GM19035 (cell line): Measurements from ENCODE around the gene LAS1L.
"Not testable (repeated sequence)": the region's sequence is repeated elsewhere in the genome, so short reads cannot be mapped to it uniquely, and the experiment has no call there.

Source experiments
- ATAC-seq: cut with Tn5 transposase; IDR thresholded peaks from one replicate; pipeline ENCODE4 v1.9.1; 2021; ENCODE audit not compliant: unreplicated experiment

Gene LAS1L

DNA sequence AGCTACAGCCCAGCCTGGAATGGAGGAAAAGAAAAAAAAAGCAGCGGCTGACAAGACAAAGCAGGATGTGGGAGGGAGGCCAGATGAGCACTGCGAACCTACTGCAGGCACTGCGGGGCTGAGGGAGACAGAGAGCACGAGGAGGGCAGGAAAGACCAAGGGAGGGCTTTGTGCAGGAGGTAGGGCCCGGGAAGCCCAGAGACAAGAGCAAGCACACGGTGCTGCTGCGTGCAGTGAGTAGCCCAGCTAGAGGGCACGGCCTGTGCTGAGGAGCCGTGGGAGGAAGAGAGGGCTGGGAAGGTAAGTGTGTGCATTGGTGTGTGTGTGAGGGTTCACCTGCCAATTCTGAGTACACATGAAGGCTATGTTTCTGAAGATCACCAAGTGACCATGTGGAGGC, 15.6 kb downstream of the LAS1L start:
- not testable (repeated sequence) for ATAC-seq

DNA sequence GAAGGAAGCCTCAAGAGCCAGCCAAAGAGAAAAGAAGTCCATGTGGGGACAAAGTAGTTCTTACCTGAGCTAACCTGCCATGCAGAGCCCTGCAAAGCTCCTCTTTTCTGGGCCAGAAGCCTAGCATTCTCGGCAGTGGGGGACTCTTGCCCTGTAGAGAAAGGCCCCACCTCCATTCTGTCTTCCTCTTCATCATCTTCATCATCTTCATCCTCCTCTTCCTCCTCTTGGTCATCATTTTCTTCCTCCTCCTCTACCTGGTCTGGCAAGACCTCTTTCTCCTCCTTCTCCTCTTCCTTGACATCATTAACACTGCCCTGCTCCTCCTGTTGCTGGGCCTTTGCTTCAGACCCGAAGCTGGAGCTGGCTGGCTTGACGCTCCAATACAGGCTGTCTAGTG, 16.7 kb downstream of the LAS1L start:
- ATAC-seq, result no peak

DNA sequence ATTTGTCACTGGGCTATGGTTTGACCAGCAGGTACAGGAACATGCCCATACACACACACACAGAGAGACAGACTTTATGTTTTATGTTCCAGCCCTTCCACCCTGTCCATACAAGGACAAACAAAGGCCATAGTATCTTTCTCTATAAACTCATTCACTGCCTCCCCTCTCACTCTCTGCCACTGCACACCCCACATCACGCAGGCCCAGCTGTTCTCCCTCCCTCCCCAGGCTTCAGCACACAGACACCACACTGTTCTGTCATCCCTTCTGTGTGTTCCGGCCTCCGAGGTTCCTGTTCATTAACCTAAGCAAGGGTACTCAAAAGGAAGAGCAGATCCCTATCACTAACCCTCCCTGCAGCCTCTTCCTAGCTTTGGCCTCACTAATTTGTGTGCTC, 17.8 kb downstream of the LAS1L start:
- ATAC-seq, result no peak

DNA sequence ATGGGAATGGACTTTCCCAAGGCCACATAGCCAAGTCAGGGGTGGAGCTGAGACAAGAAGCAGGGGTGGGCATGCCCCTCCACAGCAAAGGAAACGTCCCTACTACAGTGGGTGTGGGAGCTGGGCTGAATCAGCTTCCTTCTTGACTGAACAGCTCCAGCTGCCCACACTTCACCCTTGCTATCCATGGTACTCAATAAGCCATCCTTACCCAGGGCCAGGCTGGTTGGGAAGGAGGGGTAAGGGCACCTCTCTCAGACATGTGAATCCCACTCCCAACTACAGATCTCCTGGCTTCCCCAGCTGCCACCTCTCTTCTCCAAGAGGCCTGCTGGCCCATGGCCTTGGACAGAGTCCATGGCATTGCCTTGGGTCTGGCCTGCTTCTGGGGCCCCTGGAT, 21.0 kb downstream of the LAS1L start:
- ATAC-seq, result no peak

DNA sequence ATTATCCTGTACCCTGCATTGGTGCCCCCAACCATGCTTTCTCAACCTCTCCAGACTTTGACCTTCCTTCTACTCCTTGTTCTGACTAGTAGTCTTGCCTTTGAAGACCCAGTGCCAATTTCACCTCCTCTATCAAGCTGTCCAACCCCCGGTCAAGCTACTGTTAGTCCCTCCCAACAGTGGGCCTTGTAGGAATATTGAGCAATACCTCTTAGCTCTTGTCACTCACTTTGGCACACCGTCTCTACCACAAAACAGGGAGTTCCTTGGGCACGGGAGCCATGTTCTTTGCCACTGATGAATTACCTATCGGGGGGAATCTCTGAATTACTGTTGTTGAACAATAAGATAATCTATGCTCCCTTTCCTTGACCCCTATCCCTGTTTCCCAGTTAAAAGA, 25.2 kb downstream of the LAS1L start:
- no peak for ATAC-seq

DNA sequence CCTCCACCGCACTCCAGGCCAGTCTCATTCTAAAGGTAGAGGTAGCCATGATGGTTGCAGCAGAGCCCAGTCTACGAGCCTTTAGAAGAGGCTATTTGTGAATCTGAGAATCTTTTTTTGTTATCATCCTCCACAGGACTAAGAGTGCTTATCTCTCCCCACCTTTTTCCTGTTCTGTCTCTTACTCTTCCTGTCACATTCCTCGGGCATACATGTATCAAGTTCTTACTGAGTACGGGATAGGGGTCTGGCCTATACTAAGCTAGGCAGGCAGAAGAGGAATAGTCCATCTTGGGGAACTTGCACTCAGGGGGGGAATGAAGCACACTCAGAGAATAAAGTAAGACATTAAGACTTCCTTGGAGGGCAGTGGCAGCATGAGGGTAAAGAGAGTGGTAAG, 25.7 kb downstream of the LAS1L start:
- ATAC-seq, result no peak

DNA sequence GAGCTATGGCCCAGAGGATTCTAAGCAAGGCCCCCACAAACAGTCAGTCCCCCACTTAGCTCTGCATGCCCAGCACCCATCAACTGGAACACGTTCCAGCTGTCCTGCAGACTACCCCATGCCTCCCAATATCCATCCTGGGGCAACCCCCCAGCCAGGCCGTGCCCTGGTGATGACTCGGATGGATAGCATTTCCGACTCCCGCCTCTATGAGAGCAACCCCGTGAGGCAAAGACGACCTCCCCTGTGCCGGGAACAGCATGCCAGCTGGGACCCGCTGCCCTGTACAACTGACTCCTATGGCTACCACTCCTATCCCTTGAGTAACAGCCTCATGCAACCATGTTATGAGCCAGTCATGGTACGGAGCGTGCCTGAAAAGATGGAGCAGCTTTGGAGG, 32.0 kb downstream of the LAS1L start:
- ATAC-seq, result no peak

DNA sequence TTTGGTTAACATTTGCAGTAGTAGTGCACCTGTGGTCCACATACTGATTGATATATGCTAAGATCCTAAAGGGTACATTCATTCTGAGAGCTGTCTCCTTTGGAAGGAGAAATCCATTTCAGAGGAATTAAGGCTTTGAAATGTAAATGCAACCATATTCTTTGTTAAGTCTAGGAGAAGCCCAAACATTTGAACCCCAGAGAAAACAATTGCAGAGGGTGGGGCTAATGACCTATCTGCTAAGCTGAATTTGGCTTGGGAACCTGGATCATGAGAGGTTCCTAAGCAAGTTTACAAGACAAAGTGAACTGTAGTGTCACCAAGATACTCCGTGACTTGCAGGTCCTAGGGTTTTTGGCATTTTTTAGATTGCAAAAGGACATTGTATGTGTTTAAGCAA, 41.2 kb downstream of the LAS1L start:
- no peak for ATAC-seq

DNA sequence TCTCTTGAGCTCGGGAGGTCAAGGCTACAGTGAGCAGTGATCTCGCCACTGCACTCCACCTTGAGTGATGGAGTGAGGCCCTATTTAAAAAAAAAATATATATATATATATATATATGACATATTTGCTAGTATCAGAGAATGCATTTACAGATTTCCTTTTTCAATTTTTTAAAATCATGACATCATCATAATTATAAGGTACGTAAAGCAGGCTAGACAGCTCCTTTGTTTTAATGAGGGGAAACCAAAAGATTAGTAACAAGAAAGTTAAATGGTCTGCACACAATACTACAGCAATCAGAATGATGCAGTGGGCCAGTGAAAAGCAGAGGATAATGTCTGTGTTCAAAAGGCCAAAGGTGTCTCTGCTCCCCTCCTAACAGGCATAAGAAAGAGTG, 43.0 kb downstream of the LAS1L start:
- ATAC-seq, result no peak

DNA sequence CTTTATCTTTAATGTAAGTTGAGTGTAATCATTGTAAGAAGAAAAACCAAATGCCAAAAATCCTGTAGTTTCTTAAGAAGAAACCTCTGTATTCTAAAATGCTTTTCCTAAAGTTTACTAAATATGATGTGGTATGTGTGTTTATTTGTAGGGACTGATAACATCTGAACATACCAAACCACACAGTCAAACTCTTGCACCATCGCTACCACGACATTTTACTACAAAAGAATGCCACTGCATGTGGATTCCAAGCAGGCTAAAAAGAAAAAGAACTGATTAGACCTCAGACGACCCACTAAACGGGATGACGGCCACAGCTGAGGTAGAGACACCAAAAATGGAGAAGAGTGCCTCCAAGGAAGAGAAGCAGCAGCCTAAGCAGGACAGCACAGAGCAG, 46.1 kb downstream of the LAS1L start:
- ATAC-seq, result no peak

DNA sequence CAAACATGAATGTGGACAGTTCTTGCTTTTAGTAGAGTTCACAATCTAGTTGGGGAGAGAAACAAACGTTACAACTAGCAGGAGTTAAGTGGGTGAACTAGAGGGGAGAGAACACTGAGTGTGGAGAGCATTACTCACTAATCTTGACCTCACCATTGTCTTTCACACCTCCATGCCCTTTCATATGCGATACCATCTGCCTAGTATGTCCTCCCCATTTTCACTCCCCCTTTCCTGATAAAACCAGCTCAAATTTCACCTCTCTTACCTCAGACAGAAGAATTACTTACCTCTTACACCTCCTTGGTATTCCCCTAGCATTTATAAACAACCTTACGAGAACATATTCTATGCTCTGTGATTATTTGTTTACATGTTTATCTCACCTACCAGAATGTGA, 53.6 kb downstream of the LAS1L start:
- ATAC-seq, result no peak

DNA sequence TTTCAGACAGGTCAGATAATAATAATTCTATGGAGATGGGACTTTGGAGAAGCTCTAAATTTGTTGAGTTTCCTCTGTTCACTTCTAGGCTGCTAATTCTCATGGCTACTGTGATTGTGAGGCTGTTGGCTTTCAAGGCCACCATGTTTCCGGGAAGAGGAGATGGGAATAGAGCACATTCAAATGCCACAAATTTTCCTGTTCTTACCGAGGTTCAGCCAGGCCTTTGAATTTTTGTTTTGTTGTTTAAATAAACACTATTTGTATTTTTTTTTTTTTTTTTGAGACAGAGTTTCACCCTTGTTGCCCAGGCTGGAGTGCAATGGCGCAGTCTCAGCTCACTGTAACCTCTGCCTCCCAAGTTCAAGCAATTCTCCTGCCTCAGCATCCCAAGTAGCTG, 55.5 kb downstream of the LAS1L start:
- not testable (repeated sequence) for ATAC-seq

DNA sequence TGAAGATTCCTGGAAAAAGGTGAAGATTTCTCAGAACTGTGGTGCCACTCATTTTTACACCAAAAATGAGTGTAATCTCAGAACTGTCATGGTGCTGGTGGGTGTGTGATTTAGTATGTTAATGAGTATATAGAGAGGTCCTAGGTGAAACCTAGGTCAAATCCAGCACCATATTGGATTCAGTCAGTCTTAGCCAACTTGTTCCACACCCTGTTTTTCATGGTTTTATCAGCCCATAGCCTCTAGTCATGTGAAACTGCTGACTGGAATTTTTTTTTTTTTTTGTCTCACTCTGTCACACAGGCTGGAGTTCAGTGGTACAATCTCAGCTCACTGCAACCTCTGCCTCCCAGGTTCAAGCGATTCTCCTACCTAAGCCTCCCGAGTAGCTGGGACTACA, 58.0 kb downstream of the LAS1L start:
- no peak for ATAC-seq

DNA sequence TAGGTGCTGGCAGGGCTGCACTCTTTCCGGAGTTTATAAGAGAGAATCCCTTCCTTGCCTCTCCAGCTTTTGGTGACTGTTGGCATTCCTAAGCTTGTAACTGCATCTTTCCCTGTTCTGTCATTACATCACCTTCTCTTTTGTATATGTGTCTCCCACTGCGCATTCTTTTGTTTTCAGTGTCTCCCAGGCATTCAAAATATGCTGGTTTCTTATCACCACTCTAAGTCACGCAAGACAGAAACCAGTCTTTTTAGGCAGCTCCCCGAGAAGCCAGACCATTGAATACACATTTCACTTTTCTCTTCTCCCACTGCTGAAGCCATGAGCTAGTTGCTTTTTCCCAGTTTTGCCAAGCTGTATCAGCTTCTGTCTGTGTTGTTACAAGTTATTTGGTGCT, 71.0 kb downstream of the LAS1L start:
- no peak for ATAC-seq
